RCC 7860 (cell line): ENCODE measurements around the gene DPY19L3.
"Not testable (repeated sequence)": the region's sequence is repeated elsewhere in the genome, so short reads cannot be mapped to it uniquely, and the experiment has no call there.

ENCODE experiments used
- DNase-seq: peaks from one replicate; pipeline ENCODE4 v3.0.0-alpha.2; 2015; ENCODE audit warnings: low spot score
- FAIRE-seq: peaks from 2 replicates; lab custom pipeline; 2012; peaks lifted over from hg19 to GRCh38; lab: Jason Lieb, UNC

DPY19L3 gene

GRCh38 chr19:32392901-32393300 is 12.7 kb upstream of the DPY19L3 start:
- no peak for DNase-seq
- FAIRE-seq = no peak

- FAIRE-seq = no peak
- DNase-seq = no peak
Observed at GRCh38 chr19:32396046-32396652, 9.4 kb upstream of the DPY19L3 start.

- FAIRE-seq = peak; percentile 77
- DNase-seq = peak; percentile 71
Observed at GRCh38 chr19:32397671-32398101, 7.9 kb upstream of the DPY19L3 start.

- FAIRE-seq = no peak
Observed at GRCh38 chr19:32401992-32402391, 3.6 kb upstream of the DPY19L3 start.

GRCh38 chr19:32403291-32403995 is 2.1 kb upstream of the DPY19L3 start:
- FAIRE-seq = no peak
- DNase-seq = no peak

More at GRCh38 chr19:32401992-32402391, 3.6 kb upstream of the DPY19L3 start:
- DNase-seq = no peak

GRCh38 chr19:32404213-32404932 is 1.2 kb upstream of the DPY19L3 start:
- FAIRE-seq = no peak
- no peak for DNase-seq

- no peak for FAIRE-seq
Observed at GRCh38 chr19:32404933-32405430, 588 bp upstream of the DPY19L3 start.

GRCh38 chr19:32406161-32407003 is 812 bp downstream of the DPY19L3 start:
- FAIRE-seq = no peak
- no peak for DNase-seq

More at GRCh38 chr19:32404933-32405430, 588 bp upstream of the DPY19L3 start:
- no peak for DNase-seq

- no peak for DNase-seq
Observed at GRCh38 chr19:32407004-32407992, 1.7 kb downstream of the DPY19L3 start.

GRCh38 chr19:32415246-32415645 is 9.7 kb downstream of the DPY19L3 start:
- no peak for FAIRE-seq
- no peak for DNase-seq

More at GRCh38 chr19:32407004-32407992, 1.7 kb downstream of the DPY19L3 start:
- FAIRE-seq = no peak

GRCh38 chr19:32415669-32416068 is 10.1 kb downstream of the DPY19L3 start:
- FAIRE-seq = no peak
- DNase-seq = no peak

GRCh38 chr19:32416749-32417456 is 11.3 kb downstream of the DPY19L3 start:
- no peak for FAIRE-seq

GRCh38 chr19:32418155-32418554 is 12.6 kb downstream of the DPY19L3 start:
- DNase-seq = no peak

More at GRCh38 chr19:32416749-32417456, 11.3 kb downstream of the DPY19L3 start:
- DNase-seq = no peak

GRCh38 chr19:32421589-32422361 is 16.2 kb downstream of the DPY19L3 start:
- DNase-seq = no peak
- no peak for FAIRE-seq

More at GRCh38 chr19:32418155-32418554, 12.6 kb downstream of the DPY19L3 start:
- FAIRE-seq = no peak

GRCh38 chr19:32422435-32422834 is 16.9 kb downstream of the DPY19L3 start:
- no peak for DNase-seq
- FAIRE-seq = no peak

GRCh38 chr19:32423944-32424343 is 18.4 kb downstream of the DPY19L3 start:
- DNase-seq, FAIRE-seq: not testable (repeated sequence)

- FAIRE-seq (no peak), DNase-seq (no peak)
Observed at GRCh38 chr19:32427536-32427935, 22.0 kb downstream of the DPY19L3 start.

- FAIRE-seq = no peak
- no peak for DNase-seq
Observed at GRCh38 chr19:32436692-32437091, 31.1 kb downstream of the DPY19L3 start.
